PC-3 (cell line): ENCODE measurements around the gene SLAIN1.

Experiments
- CTCF ChIP-seq: fragments of 300-600 bp; sonication (generic); conservative IDR thresholded peaks from 2 replicates; pipeline ENCODE4 v1.5.1; 2017; ENCODE audit warnings: antibody characterized with exemption, low read depth, mild to moderate bottlenecking, low read length
- EZH2 ChIP-seq: fragments of 300-600 bp; sonication (generic); IDR thresholded peaks from one replicate; pipeline ENCODE4 v1.6.1; 2017; ENCODE audit warnings: antibody characterized with exemption, mild to moderate bottlenecking, low read length; ENCODE audit not compliant: unreplicated experiment
- EZH2phosphoT487 ChIP-seq: fragments of 300-600 bp; sonication (generic); IDR thresholded peaks from 2 replicates; pipeline ENCODE4 v1.6.1; 2018; ENCODE audit warnings: mild to moderate bottlenecking, antibody characterized with exemption, low read length, borderline replicate concordance

DNA sequence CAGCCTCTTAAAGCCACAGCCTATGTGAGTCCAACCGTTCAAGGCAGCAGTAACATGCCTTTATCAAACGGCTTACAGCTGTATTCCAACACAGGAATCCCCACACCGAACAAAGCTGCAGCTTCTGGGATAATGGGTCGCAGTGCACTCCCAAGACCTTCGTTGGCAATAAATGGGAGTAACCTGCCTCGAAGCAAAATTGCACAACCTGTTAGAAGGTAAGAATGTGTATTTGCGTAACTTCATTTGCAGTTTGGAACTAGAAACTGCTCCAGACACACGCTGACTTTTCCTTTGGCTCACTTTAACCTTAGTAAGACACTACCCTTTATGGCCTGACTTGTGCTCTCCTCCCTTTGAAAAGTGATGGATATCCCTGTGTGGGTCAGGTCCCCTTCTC, 63.4 kb downstream of the SLAIN1 start:
- TF ChIP-seq CTCF, result no peak
- no peak for TF ChIP-seq EZH2
- TF ChIP-seq EZH2phosphoT487, result no peak
